Measurements from ENCODE around the gene NOS2.
"Not testable (repeated sequence)": the region's sequence is repeated elsewhere in the genome, so short reads cannot be mapped to it uniquely, and the experiment has no call there.

DNA sequence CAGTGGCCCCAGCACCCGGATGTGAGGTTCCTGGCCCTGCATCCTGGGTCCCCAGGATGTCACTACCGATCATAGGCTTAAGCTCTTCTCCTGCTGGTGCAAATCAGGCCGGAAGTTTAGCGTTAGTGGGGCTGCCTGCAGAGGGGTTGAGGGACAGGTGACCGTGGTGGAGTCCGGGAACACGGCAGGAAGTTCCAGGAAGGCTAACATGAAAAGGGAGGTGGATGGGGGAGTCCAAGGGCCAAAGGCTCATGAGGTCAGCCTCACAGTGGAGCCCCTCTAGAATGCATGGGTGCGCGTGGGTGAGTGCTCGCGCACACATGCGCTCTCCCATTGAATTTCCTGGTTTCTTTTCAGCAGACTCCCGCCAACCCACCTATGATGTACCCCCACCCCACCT is 46.6 kb downstream of the NOS2 start:
- TF ChIP-seq POLR2A (IDR thresholded peaks at IDR 0.05; ENCODE audit: low read depth, low read length); POLR2AphosphoS5 (IDR thresholded peaks at IDR 0.05; ENCODE audit: low read depth, low read length); PAX5 (IDR thresholded peaks at IDR 0.05; ENCODE audit: insufficient read depth, low read length, severe bottlenecking): not testable (repeated sequence)
